GM18867 (cell line): ENCODE results near the gene ZDHHC4.
"Not testable (repeated sequence)": the region's sequence is repeated elsewhere in the genome, so short reads cannot be mapped to it uniquely, and the experiment has no call there.

ENCODE experiments used
- ATAC-seq: cut with Tn5 transposase; IDR thresholded peaks from one replicate; pipeline ENCODE4 v1.9.1; 2021; ENCODE audit warnings: mild to moderate bottlenecking, moderate library complexity; ENCODE audit not compliant: unreplicated experiment

Gene ZDHHC4

DNA sequence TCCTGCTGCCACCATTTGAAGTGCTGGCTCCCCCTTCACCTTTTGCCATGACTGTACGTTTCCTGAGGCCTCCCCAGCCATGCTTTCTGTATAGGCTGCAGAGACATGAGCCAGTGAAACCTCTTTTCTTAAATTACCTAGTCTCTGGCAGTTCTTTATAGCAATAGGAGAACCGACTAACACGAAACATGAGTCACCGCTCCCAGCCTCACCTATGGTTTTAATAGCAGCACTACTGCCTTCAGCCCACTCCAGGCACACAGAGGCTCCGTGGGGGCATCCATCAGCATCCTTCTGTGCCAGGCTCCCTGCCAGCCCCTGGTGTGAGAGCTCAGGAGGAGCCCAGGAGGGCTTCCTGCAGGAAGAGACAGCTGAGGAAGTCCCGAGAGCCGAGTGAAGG lies 54.4 kb downstream of the ZDHHC4 start:
- ATAC-seq, result no peak

DNA sequence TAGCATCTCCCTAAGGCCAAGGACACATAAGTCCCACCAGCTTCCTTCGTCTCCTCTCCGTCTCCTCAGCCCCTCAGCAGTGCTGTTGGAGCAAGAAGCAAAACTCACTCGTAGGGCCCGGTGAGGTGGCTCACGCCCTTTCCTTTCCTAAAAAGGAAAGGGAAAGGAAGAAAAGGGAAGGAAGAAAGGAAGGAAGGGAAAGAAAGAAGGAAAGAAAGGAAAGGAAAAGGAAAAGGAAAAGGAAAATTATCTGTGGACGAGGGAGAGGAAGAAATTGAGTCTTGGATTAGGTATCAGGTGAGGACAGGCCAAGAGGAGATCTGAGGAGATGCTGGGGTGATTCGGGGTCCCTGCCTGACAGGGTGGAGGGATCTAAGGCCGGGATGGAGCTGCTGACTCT lies 56.8 kb downstream of the ZDHHC4 start:
- ATAC-seq, result no peak

DNA sequence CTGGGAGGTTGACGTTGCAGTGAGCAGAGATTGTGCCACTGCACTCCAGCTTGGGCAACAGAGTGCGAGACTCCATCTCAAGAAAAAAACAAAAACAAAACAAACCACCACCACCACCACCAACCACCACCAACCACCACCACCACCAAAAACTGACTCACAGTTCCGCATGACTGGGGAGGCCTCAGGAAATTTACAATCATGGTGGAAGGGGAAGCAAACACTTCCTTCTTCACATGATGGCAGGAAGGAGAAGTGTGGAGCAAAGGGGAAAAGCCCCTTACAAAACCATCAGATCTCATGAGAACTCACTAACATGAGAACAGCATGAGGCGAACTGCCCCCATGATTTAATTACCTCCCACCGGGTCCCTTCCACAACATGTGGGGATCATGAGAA lies 57.7 kb downstream of the ZDHHC4 start:
- ATAC-seq, result not testable (repeated sequence)

DNA sequence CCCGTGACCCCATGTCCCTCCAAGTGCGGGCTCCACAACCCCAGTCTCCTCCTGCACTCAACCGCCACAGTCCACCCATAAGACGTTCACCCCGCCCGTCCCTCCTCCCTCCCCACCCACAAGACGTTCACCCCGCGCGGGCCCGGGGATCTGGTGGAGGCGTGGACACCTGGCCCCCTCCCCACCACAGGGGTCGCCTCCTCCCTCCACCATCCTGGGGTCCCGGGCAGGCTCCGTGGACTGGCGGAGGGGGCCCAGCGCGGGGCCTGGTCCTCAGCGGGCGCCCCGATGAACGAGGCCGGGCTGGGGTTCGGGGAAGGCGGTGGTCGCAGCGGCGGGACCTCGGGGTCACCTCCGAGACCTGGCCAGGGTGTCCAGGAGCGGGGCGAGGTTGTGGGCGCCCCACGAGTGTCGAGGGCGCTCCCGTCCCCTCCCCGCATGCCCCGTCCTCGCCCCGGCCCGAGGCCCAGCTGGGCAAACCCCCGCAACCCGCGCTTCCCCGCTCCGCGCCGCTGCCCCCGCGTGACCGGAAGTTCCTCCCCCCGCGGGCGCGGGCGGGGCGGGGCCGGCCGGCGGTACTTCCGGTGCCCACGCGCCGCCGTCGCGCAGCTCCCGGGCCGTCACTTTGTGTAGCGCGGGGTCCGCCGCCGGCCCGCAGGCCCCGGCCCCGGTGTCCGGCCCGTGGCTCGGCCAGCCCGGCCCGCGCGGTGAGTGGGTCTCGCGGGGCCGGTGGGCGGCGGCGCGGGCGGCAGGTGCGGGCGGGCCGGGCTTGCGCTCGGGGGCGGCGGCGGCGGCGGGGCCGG lies 59.7 kb downstream of the ZDHHC4 start, which contains the start of gene ZNF316:
TSS of gene ZNF316 (plus strand) at position 578 of the 803 bp plus-strand sequence. CDS start 5,092 bp downstream, outside the sequence.
- peak; percentile 77 for ATAC-seq

DNA sequence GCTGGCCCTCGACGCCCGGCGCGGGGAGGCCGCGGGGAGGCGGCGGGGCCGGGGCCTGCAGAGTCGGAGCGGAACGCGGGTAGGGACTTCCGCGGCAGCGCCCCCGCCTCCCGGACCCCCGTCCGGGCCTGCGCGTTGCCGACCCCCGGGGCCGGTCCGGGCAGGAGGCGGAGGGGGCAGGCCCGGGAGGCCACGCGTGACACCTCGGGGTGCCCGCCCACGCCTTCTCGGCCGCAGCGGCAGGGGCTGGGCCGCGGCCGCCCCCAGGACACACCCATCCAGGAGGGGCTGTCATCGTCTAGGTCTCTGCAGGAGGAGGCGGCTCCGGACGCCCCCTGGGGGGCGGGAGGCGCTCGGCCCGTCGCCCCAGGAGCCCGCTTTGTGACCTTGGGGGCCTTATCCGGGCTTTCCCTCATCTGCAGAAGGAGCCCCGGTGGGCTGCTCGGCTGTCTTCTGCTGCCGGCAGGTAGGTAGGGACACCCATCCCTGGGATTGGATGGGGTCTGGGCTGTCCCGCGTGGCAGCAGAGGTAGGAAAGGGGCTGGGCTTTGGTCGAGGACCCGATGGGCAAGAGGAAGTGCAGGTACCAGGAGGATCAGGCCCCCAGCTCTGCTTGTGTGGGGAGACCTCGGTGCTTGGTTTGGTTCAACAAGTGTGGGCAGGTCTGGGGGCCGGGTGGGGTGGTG lies 60.4 kb downstream of the ZDHHC4 start:
- peak; percentile 80 for ATAC-seq
